CD4-positive, alpha-beta T cell treated with Interleukin-6 at 100 ng/mL for 8 hours (primary cell): Measurements from ENCODE around the gene RERE.

Source experiments
- DNase-seq: peaks from one replicate; pipeline ENCODE4 v3.0.0-alpha.2; 2020; ENCODE audit warnings: mixed read lengths, low spot score

RERE gene

DNA sequence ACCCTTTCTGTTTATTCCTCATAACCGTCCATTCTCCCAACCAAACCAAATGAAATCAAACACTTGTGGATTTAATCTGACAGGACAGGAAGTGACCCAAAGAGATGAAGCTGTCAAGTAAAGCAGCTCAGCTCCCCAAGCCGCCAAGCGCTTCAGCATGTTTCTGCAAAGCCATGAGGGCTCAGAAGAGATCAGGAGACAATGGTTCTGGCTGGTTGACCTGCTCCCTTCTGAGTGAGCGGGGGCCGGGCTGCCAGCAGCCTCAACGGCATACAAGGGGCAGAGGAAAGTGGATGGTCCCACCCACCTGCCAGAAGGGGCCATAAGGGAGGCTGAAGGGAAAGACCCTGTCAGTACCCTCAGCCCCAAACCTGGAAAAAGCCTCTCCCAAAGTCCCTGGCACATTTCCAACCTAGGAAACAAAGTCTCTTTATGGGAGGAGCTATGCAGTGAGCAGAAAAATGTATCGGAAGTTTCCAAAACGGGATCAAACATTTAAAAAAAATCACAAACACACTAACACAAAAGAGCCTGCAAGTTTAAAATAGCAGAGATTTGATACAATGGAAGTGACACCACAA is 454.2 kb downstream of the RERE start:
- DNase-seq, result no peak

DNA sequence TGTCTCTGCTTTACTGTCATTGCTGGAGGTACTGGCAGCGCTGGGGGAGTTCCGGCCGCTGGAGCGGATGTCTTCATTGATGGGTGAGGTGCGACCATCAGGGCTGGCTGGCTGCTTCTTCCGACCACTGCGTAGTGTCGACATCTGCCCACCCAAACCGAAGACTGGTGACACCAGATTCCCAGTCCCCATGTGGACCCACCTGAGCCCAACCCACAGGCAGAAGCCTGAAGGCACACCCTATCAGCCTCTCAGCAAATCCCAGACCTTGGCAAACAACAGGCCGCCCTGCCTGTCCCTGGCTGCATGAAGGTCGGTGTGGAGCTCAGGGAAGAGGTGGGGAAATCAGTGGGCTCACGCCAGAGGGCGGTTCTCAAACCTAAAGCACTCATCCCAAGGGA is 454.7 kb downstream of the RERE start:
- DNase-seq, result no peak

DNA sequence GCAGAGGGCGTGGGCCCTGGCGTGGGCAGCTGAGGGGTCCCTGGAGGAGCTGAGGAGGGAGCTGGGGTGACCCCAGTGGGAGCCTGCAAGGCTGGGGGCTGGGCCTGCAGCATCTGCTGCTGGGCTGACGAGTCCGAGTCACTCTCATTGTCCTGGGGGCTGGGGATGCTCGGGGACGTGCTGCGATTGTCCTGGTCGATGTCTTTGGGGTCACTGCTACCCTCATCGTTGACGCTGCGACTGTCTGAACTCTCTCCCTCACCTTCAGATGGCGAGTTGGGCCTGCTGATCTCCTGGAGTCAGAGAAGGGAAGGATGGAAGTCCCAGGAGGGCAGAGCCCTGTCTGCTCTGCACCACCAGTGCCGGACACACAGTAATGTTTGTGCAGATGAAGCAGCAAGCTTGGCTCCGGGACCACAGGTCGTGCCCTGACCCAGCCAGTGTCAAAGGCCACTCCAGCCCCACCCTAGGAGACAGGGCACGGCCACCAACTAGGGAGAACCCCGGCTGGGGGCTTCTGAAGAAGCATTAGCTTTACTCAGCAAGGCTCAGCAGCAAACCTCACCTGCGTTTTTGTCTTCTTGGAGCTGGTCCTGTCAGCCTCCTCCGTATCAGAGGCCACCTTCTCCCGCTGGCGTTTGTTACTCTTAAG is 456.1 kb downstream of the RERE start:
- DNase-seq, result no peak

DNA sequence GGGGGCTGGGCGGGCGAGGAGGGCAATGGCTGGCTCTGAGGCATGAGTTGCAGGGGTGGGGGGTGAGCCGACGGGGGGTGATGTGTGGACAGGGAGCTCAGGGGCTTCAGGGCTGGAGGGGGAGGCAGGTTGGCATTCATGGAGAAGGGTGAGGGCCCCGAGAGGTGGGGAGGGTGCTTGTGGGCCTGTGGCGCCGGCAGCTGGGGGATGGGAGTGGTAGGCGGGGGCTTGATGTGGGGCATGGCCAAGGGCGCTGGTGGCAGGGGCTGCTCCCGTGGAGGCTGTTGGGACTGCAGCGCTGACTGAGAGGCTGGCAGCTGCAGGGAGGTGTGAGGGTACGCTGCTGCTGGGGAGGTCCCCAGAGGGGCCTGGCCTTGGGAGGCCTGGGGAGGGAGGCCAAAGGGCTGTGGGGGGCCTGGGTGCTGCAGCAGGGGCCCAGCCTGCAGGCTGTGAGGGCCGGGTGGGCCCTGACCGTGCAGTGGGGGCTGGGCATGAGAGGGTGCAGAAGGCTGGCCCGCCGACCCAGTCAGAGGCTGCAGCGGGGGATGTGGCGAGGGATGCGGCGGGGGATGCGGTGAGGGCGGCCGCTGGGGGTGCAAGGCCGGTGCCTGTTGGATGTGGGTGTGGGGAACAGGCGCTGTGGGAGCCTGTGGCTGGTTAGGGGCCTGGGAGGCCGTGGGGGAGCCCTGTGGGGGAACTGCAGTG is 456.8 kb downstream of the RERE start:
- no peak for DNase-seq

DNA sequence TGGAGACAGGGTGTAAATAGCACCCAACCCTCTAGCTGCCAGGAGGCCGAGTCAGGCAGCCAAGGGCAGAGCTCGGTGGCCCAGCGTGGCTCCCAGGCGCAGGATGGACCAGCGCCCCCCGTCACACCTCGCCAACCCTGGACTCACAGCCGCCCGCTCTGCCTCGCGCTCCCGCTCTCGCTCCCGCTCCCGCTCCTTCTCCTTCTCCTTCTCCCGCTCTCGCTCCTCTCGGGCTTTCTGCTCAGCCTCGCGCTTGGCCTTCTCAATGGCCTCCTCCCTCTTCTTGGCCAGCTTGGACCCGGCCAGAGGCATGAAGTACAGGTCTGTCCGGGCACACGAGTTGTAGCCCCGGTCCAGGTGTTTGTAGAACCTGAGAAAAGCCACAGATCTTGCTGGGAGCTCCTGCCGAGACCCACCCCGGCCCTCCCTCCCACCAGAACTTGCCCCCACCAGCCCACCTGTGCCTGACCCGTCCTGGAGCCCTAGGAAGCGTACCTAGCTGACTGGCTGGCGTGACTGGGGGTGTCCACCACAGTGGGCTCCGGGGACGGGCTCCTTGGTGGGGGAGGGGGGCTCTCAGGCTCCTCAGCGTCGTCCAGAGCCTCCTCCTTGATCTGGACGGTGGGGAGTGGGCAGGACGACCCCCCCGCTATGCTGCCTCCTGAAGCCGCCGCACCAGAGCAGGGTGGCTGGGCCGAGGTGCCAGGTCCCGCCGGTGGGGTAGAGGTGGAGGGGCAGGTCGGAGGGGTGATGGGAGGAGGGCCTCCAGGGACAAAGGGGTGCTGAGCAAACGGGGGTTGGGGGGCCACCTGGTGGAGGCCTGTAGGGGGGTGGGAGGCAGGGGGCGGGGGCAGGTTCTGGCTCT is 457.6 kb downstream of the RERE start:
- DNase-seq, result no peak

DNA sequence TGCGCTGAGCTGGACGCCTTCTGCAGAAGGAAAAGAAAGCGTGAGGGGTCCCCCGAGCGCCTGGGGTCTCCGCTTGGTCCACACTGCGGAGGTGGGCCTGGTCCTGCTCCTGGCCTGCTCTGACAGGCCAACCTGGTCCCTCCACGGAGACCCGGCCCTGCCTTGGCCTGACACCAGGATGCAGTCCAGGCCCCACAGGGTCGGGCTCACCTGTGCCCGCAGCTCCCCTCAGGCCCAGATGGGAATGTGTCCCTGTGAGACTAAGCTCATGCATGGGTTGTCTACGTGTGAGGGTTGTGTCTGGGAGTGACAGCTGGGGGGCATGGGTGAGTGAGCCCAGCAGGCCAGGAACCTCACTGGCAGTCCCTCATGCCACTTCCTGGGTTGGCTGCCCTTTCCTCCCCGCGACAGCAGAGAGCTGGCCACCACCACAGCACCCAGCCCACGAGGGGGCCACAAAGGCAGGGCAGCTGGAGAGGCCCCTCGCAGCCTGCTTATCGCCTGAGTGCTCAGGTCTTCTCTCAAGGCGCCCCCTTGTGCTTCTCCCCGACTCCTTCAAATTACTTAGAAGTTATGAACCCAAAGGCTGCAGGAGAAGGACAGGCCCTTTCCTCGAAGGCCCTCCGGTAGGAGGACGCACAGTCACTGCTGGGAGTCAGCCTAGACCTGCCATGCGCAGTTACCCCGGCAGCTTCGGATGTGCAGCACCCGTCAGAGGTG is 458.4 kb downstream of the RERE start:
- no peak for DNase-seq

DNA sequence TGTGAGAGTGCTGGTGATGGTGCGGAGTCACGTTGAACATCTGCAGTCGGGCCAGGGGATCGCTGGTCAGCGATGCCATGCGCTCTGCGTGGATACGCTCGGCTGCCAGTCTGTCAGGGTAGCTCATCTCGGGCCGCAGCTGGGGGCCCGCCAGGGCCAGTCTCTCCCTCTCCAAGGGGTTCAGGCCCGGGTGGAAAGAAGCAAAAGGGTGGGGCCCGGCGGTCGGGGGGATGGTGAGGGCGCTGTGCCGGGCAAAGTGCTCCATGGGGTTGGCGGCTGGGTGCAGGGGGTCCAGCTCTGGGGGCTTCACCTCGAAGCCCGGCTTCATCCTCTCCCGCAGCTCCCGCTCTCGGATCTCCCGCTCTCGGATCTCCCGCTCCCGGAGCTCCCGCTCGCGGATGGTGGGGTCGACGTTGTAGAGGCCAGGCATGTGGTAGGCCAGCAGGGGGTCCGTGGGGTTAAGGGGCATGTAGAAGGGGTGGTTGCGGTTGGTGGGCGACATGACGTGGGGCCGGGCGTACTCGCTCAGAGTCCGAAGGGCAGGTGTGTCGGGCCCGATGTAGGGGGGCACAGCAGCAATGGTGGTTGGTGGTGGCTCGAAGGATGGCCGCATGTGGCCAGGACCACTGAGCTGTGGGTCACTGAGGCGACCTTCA is 459.1 kb downstream of the RERE start:
- no peak for DNase-seq

DNA sequence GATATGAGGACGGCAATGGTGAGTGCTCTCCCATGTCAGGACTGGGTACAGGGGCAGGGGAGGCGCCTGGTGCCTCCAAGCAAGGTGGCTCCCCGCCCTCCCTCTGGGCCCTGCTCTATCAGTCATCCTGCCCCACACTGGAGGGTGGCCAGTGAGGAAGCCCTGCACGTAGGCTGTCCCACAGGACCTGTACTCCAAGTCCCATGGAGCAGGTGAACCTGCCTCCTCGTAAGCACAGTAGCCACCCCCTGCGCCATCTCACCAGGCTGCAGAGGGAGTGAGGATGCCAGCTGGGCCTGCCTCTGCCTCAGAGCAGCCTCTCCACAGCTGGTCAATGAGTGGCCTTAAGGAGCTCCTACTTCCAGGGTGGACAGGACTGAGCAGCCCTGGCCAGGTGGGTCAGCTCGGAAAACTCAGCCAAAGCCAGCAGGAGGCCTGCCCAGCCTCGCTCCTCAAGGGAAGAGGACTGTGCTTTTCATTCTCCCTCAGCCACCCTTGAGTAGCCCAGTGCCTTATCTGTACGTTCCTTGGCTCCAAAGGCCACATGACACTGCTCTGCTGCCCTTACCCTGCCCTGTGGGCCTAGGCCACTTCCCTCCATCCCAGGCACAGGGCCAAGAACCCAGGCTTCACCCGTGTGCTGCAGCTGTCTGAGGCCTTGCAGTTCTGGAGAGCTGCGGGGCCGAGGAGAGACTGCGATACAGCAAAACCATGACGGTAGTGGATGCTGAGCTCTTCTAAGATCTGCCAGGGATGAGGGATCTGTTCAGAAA is 459.9 kb downstream of the RERE start:
- DNase-seq, result no peak

DNA sequence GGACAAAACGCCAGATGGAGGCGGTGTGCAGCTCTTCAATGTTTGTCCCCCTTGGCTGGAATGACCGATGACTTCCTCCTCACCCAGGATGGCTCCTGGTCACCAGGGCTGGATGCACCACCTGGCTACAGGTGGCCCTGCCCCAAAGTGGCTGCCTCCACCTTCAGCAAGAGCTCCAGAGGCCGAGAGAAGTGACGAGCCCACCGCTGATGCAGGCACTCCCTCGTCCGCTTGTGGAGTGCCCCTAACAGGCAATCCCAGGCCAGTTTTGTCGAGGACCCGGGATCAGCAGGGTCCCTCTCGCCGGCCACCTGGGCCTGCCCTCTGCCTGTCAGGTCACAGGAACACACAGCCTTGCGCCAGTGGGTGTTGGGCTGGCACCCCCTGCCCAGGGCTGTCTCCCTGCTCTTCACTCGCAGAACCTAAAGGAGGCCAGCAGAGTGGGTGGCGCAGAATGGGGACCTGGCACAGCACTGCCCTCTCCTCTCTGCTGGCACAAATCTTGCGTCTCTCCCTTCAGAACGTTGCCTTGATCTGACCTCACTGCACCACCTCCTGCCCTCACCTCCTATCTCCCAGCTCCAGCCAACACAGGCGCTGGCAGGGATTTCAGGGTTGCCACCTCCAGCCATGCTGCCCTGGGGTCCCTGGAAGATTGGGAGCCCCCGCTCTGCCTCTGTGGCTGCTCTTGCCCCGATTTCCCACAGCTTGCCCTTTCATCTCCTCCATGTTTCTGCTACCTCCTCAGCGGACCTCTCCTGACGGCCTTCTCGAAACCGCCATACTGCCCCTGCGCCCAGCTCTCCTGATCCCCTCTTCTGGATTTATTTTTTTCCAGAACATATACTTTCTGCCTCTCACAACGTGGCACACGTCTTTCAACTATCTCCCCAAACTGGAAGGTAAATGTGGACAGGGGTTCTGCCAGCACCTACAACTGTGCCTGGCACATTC is 460.9 kb downstream of the RERE start:
- DNase-seq, result no peak

DNA sequence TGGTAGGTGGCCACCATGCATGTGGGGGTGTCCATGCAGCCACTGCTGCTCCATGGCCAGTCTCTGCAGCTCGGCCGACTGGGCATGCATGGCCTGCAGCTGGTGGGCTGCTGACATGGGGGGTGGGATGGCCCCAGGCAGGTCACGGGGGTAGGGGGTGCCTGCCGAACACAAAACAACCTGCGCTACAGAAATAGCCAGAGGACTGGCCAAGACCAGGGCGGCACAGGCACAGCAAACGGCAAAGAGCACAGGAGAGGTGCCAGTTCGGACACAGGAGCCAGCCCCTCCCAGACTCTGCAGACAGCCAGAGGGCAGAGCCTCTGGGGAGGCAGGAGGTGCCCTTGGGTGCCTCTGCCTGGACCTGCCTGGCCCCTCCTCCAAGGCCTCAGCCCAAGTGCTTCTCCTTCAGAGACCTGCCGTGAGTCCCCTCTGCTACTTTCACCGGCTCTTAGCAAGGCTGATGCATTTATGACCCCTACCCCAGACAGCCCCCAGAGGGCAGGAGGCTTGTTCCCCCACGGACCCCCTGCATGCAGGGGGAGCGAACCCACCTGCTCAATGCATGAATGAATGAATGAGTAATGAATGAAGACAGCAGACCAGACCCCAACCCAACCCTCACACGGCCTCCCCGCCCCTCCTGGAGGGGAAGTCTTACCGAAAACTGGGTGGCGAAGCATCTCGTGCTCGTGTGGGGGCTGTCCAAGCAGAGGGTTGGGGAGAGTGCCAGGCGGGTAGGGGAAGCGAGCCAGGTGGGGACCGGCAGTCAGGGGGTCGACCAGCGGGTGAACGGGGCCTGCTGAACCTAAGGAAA is 461.8 kb downstream of the RERE start:
- DNase-seq, result no peak

DNA sequence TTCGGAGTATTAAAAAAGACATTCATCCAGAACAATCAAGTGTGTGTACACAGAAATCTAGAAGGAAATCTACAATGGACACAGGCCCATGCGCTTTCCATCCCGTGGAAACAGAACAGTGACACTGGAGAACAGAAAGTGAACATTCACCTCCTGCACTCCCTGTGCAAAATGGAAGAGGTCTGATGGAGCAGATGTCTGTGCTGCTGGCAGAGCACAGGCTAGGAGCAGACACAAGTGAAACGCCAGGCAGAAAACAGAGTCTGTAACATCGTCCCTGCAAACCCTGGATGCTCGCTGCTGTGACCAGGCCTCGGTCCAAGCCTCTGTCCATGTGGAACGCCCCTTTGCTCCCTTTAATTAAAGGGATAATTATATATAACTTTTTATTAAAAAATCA is 463.4 kb downstream of the RERE start:
- DNase-seq, result no peak

DNA sequence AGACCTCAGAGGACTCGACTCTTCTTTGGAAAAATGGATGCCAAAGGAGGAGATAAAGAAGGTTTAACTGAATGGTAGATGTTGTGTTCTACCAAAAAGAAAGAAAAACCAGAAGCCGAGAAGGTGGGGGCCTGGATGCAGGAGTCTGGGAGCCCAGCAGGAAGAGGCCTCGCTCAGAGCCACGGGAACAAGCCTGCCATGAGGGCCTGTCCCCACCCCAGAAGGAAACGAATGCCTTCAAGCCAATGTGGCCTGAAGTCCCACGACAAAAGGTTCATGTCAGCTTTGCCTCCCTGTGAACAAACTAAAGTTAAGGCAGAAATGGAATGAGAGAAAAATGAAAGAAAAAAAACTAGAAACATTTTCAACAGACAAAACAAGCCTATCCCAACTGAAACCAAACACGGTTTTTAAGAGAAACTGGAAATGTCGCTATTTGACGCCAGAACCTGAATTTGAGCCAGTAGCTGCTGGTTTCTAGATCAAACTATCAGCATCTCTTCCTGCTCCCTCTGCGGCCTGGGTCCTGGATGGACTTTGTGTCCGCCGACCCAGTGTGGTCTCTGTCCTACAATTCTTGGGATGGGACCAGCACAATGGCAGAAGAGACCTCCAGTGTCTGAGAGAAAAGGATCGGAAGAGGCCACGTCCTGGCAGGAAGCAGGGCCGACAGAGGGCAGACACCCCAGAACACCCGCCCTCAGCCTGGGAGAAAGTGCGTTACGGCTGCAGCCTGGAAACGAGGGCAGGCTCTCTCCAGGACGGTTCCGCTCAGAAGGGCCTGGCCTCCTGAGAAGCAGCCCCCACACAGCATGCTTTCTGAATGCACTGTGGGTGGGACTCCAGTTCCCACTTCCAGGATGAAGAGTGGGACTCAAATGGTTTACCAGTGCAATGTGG is 464.3 kb downstream of the RERE start:
- no peak for DNase-seq

DNA sequence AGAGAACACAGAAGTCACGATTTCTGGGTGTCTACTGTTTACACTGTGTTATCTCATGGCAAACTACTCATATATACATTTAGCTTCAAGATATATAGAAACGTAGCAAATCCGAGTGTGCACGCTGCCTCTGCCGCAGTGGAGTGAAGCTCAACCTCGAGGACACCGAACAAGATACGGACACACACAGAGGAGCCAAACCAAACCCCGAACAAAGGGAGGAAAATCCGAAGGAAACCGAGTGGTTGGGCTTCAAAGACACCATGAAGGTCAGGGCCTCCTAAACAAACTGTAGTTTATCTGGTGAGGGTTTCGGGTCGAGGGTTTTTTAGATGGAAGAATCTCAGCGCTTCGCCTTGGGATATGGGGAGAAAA is 465.0 kb downstream of the RERE start:
- no peak for DNase-seq

DNA sequence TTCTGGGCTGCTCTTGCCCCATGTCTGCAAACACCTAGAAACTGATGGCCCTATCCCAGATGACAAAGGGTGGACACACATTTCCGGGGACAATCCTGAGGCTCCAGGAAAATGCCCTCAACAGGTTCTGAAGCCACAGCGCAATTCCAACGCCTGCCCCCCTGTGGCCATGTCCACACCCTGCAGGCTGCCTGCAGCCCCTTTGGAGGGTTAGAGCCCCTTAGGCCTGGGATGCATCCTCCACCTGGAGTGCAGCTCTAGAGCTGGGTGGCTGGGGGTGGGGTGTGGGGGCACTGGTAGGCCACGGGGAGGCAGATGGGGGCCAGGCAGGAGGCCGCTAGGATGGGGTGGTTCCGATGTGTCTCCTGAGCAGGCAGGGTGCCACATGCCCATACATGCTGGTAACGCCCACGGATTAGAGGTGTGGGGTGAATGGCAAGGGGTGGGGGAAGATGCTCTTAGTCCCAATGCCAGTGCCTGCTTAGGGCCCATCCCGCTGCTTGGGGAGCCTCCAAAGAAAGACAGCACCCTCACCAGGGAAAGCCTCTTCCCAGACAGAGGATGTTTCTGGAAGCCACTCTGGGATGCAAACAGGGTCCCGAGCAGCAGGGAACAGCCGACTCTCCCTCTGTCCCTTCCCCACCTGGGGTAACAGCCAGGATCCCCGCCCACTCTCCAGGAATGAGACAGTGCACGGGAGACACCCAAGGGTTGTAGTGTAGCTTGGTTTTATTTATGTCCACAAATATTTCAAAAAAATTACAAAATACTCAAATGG is 465.6 kb downstream of the RERE start:
- no peak for DNase-seq

DNA sequence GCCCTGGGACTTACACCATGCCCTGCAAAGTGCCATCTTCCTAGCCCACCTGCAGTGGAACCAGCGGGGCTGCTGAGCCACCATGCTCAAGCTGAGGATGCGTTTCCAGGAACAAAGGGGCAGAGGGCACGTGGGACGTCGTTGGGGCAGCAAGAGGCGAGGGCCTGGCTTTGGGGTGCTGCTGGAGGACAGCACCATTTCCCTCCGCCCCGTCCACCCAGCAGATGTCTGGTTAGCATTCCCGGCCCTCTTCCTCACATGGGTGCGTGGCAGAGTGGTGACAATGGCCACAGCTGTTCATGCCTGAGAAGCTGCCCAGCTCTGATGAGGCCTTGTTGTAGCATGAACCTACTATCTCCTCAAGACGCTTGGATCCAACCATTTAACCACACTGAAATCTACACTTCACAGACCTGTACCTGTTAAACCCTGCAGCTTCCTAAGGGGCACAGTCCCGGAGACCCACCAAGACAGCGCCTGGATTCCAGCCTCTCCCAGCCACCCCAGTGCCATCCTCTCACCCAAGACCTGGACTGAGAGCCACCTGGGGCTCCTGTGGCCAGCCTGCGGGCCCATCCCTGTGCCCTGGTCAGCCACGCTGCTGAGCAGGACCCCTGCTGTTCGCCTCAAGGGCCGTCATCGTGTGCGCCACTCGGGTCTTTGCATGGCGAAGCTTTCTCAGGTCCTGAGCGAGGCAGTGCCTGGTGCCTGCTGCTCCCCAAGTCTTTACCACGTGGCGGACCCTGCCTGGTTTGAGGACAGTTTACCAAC is 466.3 kb downstream of the RERE start:
- no peak for DNase-seq

DNA sequence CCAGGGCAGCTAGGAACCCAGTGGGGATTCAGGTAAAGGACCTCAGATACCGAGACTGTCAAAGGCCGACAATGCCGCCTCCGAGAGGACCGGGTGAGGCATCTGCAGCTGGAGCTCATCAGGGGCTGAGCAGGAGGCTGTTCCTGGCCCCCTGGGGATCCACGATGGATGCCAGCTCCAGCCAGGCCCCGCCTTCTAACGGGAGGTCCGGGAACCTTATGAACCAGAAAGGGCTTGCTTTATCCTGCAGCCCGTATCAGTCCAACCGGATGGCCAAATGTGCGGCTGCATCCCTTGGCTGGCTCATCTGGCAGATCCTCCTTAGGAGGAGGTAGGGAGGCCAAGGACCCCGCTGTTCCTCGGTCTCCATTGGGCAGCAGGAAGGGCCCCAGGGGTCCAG is 467.5 kb downstream of the RERE start:
- DNase-seq, result no peak
